Hepatocyte (in vitro differentiated cells): ENCODE data around the gene LMO2.

Experiments
- EZH2 ChIP-seq: fragments of 200-600 bp; sonication (generic); IDR thresholded peaks from 2 replicates; pipeline ENCODE4 v1.6.1; 2016; ENCODE audit warnings: antibody characterized with exemption, mild to moderate bottlenecking, borderline replicate concordance
- TF ChIP-seq, protein P1 (sequence below): fragments of 200-600 bp; sonication (generic); IDR thresholded peaks from 2 replicates; pipeline ENCODE4 v1.5.1; 2016; ENCODE audit warnings: antibody characterized with exemption, mild to moderate bottlenecking; ENCODE audit not compliant: poor library complexity

- TF ChIP-seq, protein P1, sequence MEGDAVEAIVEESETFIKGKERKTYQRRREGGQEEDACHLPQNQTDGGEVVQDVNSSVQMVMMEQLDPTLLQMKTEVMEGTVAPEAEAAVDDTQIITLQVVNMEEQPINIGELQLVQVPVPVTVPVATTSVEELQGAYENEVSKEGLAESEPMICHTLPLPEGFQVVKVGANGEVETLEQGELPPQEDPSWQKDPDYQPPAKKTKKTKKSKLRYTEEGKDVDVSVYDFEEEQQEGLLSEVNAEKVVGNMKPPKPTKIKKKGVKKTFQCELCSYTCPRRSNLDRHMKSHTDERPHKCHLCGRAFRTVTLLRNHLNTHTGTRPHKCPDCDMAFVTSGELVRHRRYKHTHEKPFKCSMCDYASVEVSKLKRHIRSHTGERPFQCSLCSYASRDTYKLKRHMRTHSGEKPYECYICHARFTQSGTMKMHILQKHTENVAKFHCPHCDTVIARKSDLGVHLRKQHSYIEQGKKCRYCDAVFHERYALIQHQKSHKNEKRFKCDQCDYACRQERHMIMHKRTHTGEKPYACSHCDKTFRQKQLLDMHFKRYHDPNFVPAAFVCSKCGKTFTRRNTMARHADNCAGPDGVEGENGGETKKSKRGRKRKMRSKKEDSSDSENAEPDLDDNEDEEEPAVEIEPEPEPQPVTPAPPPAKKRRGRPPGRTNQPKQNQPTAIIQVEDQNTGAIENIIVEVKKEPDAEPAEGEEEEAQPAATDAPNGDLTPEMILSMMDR: no peak
- TF ChIP-seq EZH2: no peak
Observed at GRCh38 chr11:33928564-33928963, 36.7 kb upstream of the LMO2 start.
